D721Med (cell line): ENCODE data around the gene KMT5B.

ENCODE experiments used
- DNase-seq: peaks from one replicate; pipeline ENCODE4 v3.0.0; 2011; ENCODE audit warnings: low spot score; ENCODE audit not compliant: insufficient read length
- FAIRE-seq: peaks from 2 replicates; lab custom pipeline; 2011; peaks lifted over from hg19 to GRCh38; lab: Jason Lieb, UNC
- CTCF ChIP-seq: IDR thresholded peaks from 2 replicates; pipeline ENCODE4 v1.5.1; 2012; ENCODE audit warnings: mild to moderate bottlenecking, control low read depth; ENCODE audit not compliant: insufficient read depth; ENCODE audit errors: missing control alignments

KMT5B gene

GRCh38 chr11:68206211-68206610 is 6.9 kb downstream of the KMT5B start:
- FAIRE-seq, result no peak
- no peak for DNase-seq
- TF ChIP-seq CTCF, result peak; percentile 80

- TF ChIP-seq CTCF, result no peak
- FAIRE-seq, result no peak
- no peak for DNase-seq
These were observed 8.7 kb downstream of the KMT5B start for GRCh38 chr11:68204402-68204801.

GRCh38 chr11:68202165-68202564 is 10.9 kb downstream of the KMT5B start:
- TF ChIP-seq CTCF, result no peak
- DNase-seq (no peak), FAIRE-seq (no peak)

- TF ChIP-seq CTCF, result no peak
- FAIRE-seq (no peak), DNase-seq (no peak)
These were observed 11.6 kb downstream of the KMT5B start for GRCh38 chr11:68201492-68201891.

- TF ChIP-seq CTCF, result no peak
- no peak for FAIRE-seq
- no peak for DNase-seq
These were observed 12.5 kb downstream of the KMT5B start for GRCh38 chr11:68200639-68201038.

- FAIRE-seq, result no peak
- DNase-seq, result no peak
- TF ChIP-seq CTCF, result no peak
These were observed 13.7 kb downstream of the KMT5B start for GRCh38 chr11:68199295-68199987.

GRCh38 chr11:68196219-68196618 is 16.9 kb downstream of the KMT5B start:
- DNase-seq (no peak), FAIRE-seq (no peak)
- no peak for TF ChIP-seq CTCF
